GM19438 (cell line): ENCODE data around the gene EGR2.

Experiments used
- ATAC-seq: cut with Tn5 transposase; IDR thresholded peaks from one replicate; pipeline ENCODE4 v1.9.1; 2021; ENCODE audit warnings: low read depth; ENCODE audit not compliant: unreplicated experiment

EGR2 gene

DNA sequence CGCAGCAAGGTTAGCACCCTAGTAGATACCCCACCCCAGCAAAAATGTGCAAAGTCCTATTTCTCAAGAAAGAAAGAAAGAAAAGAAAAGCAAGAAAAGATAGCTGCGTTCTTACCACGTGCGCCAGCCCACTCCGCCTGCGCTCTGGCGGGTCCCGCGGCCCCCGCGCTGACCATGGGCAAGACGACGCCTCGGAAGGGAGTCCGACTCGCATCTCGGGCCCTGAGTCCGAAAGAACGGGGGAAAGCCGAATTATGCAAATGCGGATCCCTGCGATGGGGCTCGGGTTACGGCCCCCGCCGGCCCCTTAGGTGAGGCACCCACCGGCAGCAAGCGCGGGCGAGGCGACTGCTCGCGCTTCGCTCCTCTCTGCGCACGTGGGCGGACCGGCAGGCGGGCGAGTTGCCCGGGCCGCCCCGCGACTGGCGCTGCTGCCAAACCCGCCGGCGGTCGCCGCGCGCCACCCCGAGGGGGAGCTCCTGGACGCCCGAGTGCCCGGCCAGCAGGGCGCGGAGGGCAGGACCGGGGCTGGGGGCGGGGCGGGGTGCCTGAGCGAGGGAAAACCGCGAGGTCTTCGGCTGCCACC is 2.4 kb upstream of the EGR2 start:
- no peak for ATAC-seq

DNA sequence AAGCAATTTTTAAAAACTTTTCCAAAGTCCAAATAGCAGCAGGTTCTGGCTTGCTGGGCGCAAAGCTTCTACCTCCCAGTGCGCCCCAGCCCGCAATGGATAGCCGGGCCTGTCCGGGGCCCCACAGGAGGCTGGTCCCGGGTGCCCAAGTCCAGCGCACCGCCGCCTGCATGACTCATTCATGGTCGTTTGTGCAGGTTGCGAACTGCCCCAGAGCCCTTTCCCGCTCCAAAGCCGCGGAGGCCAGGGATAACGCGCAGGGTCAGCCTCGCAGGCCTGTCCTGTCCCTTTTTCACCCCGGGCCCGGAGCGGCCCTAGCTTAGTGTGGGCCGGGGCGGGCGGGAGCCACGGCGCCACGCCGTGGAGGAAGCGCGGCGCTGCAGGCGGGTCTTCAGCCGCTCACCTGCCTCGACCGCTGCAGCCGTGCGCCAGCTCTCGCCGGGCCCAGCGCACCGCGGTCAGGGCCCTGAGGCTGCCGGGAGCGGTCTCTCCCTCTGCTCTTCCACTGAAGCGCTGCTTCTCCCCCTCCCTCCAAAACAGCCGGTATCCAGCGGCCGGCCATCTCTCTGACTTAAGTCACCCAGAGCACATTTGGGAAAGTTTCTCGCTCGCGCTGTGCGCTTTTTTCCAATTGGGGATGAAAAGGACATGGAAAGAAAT is 1.7 kb upstream of the EGR2 start:
- ATAC-seq = peak; percentile 40

DNA sequence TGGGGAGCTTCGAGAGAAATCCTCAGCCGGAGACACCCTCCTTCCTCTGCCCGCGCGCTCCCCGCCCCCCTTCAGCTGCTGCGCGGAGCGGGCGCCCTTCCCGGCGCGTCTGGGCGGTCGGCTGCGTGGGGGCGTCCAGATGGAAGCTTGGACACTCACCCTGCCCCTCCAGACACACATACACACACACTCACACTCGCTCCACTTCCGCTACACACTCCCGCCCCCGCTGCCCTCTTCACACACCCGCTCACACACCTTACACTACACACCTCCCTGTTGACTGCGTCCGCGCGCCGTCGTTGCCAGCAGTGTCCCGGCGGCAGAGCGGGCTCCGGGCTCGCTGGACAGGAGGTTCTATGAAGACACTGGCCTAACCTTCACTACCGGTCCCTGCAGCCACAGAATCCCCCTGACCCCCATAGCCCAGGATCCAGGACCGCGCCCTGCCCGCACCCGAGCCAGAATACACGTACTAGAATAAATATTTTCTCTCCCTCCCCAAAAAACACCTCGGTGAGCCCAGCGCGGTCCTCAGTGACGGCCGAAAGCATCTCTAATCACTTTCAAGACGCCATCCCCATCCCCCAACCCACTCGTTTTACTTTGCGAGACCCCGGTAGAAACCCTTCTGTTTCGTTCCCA is 1.1 kb upstream of the EGR2 start:
- peak; percentile 22 for ATAC-seq

DNA sequence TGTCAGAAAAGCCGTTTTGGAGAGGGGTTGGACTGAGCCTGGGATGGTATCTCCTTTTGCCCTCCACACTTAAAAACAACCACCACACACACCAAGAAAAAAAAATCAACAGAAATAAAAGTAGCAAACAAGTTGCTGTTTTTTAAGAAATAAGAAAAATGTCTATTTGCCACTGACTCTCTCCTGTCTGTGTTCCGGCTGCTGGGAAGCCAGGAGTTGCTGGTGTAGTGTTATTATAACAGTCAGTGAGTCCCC is 163 bp downstream of the EGR2 start:
- no peak for ATAC-seq

DNA sequence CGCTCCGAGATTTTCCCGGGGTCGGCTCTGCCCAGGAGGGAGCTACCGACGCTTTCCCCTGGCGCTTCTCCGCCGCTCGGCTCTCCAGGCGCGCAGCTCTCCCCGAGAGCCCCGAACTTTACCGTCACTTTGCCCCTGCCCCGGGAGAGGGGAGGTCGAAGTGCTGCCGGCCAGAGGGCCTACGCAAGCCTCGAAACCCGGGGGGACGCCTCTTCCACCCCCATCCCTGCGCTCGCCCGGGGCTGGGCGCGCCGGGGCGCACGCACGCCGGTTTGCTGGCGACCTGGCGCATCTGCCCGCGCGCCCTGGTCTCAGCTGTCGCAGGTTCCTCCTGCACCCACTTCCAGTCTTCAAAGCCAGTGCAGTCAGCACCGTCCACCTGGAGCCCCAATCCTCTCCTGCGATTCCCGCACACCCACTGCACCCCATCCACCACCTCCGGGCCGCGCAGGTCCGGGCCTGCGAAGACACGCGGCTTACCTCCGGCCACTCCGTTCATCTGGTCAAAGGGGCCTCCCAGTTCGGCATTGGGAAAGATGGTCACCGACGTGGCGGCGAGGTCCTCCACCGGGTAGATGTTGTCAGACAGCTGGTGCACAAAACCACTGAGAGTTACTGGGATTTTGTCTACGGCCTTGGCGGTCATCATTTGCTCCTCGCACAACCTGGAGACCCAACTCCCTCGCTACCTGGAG is 638 bp downstream of the EGR2 start:
- no peak for ATAC-seq

GRCh38 chr10:62814756-62815380 is 1.3 kb downstream of the EGR2 start:
- no peak for ATAC-seq

- no peak for ATAC-seq
These were observed 2.2 kb downstream of the EGR2 start for GRCh38 chr10:62813981-62814380.

- ATAC-seq = no peak
These were observed 2.7 kb downstream of the EGR2 start for GRCh38 chr10:62813453-62813852.

- ATAC-seq = no peak
These were observed 3.3 kb downstream of the EGR2 start for GRCh38 chr10:62812672-62813439.

DNA sequence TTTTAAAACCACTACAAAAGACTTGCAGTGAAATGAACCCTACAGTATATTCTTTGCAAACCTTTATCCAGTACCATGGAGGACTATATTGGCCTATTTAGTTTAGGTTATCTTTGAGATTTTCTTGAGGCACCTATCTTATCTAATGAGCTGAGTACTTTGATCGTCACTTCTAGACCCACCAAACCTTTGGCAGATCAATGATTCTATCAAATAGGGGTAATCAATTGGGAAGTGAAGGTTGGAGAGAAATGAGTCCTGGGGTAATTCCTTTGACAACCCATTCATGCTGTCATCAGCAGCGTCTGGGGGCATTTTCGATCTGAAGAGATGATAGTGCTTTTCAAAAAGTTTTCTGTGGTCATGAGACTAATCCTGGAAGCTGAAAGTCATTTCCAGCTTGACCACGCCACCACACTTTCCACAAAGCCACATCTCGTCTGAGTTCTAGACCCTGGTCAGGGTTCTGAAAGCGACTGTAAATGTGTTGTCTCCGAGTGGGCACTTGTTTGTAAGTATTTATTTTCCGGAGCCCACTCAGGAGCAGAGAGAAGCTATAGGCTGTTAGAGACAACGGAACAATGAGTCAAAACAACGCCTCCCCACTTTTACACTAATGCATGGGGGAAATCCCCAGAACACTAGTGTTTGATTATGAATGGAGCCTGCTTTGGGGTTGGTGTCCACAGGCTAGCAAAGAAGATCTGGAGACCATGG is 4.8 kb downstream of the EGR2 start:
- ATAC-seq = no peak

DNA sequence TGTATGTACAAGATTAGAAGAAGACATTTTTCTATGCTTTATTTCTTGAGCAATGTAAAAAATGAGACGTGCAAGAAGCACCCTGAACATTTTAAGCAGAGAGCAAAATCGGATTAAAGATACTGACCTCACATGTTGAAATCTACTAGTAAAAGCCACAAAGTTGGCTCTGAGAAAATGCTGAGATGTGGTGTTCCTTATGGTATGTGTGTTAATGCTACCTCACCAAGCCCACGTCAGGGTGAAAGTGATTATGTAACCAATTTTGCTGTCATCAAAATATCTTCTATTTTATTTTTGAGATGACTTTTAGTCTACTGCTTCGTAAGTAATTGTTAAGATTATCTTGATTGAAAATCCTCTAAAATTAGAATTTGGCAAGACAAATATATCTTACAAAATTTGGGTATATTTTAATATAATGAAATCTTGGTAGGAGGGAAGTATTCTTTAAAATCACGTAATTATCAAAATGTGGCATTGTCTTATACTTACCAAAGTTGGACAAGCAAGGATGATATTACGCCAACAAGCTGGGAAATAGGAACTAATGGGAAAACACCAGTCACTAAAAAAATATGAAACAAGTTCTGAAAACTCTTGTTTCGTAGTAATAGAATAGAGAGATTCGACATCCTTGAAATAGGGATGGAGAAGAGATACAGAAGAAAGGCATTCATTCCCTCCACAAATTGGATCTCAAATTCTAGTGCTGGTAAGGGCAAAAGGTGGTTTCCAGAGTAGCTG is 5.8 kb downstream of the EGR2 start:
- ATAC-seq = no peak

DNA sequence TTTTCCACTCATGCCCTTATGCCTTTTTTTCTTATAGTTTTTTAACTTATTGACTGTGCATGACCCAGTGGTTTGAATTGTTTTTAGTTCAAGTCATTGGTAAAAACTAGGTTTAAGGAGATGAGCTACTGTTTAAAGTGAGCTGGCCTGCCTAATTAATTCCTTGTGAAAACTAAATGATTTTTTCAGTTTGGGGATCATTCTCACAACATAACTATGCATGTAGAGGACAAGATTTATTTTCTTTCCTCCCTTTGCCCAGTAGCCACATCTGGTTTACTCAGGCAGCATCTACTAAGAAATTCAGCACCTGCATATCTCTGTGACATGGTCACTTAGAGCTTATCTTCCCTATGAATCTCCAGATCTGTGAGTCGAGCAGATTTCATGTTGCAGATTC is 9.9 kb downstream of the EGR2 start:
- ATAC-seq = no peak

- ATAC-seq = peak; percentile 23
These were observed 10.7 kb downstream of the EGR2 start for GRCh38 chr10:62805231-62806099.

DNA sequence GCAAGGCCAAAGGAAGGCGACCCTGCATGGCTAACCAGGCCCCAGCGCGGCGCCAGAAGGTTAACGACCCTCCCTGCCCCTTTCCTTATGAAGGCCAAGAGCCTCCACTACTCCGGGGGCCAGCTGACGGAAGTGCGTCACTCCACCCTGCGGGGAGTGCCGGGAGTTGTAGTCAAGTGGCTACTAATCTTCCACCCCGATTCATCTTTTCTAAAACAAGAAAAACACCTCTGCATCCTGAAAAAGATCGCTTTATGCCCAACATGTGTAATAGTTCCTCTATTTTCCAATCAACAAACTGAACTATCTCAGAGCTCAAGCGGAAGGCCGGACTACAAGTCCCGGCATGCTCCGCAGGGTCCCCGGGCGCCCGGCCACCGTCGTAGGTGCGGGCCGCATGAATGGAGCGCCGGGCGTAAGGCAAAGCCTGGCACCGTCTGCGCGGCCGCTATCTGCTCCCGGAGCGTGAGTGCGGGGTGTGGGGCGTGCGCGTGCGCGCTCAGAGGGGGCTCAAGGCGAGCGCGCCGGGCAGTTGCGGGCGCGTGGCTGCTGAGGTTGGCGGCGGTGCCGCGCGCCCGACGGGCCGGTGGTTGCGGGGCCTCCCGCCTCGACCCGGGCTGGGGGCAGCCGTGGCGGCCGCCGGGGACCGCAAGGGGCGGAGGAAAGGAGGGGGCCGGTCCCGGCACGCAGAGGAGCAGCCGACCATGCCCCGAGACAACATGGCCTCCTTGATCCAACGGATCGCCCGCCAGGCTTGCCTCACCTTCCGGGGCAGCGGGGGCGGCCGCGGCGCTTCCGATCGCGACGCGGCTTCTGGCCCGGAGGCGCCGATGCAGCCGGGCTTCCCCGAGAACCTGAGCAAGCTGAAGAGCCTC is 11.6 kb downstream of the EGR2 start, which contains the start of gene ADO:
TSS of gene ADO (plus strand) at position 365 of the 875 bp plus-strand sequence. CDS start at position 705, 340 bp downstream.
- ATAC-seq = peak; percentile 82

DNA sequence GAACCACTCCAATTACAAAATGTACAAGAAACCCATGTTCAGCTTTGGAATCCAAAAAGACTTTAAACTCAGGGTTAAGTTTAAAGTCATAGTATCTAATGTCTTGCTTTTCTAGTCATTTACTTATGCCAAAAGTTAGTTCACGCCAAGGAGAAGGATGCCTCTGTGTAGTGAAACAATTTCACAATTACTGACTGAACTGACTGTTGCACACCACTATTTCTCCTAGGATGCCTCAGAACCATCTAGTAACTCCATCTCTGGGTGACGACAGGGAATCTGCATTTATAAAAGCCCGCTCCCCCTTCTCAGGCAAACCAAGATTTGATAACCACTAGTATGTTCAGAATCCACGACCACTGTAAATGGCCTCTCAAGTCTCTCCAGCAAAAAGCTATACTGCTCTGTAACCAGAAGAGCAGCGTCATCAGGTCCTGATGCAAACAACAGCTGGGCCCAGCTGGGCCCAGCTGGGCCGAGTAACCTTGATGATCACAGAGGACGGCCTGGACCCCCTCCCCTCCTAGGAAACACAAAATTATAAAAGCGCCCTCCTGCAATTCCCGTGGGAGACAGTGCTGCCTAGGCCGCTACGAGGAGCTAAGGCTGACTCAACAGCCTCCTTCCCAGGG is 12.3 kb downstream of the EGR2 start:
- peak; percentile 1 for ATAC-seq

DNA sequence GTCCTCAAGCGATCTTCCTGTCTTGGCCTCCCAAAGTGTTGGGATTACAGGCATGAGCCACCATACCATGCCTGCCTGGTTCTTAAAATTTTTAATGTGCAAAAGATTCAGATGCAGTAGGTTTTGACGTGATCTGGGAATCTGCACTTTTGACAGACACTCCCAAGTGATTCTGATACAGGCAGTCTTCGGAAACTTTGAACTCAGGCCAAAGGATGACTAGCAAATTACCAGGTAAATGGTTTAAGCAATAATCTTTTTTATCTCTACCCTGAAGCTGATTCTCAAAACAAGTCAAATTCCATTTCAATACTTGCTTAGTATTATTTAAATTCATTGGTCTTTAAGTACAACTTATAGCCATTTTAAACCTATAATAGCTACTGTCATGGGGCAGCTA is 14.3 kb downstream of the EGR2 start:
- ATAC-seq = no peak

- ATAC-seq = no peak
These were observed 19.3 kb downstream of the EGR2 start for GRCh38 chr10:62796896-62797295.
